Ishikawa (cell line): Measurements from ENCODE around the gene CEP57.

Experiments
- ZBTB7A ChIP-seq: IDR thresholded peaks from 2 replicates; pipeline ENCODE4 v1.6.1; 2012; ENCODE audit warnings: low read depth

CEP57 gene

GRCh38 chr11:95877291-95877690 is 87.0 kb downstream of the CEP57 start:
- no peak for TF ChIP-seq ZBTB7A
